NK-92 (cell line): Measurements from ENCODE around the gene BHLHE40.

ENCODE experiments used
- DNase-seq: peaks from one replicate; lab custom pipeline; 2025; ENCODE audit not compliant: unreplicated experiment; lab: John Stamatoyannopoulos, UW

BHLHE40 gene

DNA sequence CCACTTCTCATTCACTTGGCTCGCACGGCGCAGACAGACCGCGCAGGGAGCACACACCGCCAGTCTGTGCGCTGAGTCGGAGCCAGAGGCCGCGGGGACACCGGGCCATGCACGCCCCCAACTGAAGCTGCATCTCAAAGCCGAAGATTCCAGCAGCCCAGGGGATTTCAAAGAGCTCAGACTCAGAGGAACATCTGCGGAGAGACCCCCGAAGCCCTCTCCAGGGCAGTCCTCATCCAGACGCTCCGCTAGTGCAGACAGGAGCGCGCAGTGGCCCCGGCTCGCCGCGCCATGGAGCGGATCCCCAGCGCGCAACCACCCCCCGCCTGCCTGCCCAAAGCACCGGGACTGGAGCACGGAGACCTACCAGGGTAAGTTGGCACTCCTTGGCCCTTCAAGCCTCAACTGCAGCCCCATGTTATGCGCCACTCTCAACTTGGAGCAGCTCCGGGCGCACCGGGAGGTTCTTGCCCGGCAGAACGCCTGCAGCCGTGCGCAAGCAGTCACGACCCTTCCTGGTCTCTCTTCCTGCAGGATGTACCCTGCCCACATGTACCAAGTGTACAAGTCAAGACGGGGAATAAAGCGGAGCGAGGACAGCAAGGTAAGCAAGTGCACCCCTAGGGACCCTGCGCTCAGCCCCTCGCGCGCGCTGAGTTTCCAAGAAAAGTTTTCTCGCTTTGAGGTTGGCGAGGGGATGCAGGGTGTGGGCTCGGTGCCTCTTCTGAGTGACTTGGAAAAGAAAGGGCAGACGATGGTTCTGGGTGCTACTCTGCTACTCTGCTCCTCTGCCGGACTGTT lies at the start of gene BHLHE40:
TSS of gene BHLHE40 (plus strand) at position 10 of the 801 bp plus-strand sequence. CDS start at position 292, 282 bp downstream.
- DNase-seq, result no peak

DNA sequence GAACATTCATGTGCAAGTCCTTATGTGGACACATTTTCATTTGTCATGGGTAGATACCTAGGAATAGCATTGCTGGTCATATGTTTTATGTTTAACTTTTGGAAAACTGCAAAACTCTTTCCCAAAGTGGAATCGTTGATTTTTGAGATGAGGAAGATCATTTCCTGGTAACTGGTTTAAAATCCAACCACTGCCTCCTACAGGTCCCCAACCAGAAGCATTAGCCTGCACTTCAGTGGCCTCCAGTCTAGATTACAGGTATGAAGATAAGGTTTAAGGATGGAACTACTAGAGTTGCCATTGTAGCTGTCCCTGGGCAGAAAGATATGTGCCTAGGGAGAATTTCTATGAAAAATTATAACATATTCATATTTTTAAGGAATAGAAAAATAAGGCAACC lies 48.7 kb upstream of the BHLHE40 start:
- no peak for DNase-seq

DNA sequence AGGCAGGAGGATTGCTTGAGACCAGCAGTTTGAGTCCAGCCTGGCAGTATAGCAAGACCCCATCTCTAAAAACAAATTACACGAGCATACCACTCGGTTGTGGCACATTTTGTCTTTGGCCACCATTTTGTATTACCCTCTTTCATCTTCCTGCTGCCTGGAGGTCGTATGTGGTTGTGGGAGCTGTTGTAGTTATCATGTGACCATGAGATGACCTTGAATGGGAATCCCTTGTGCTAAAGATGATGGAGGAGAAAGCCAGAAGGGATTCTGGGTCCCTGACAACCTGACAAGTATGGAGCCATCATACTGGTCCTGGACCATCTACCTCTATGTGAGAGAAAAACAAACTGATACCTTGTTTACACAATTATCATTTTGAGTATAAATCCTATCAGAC lies 45.2 kb upstream of the BHLHE40 start:
- DNase-seq, result no peak

DNA sequence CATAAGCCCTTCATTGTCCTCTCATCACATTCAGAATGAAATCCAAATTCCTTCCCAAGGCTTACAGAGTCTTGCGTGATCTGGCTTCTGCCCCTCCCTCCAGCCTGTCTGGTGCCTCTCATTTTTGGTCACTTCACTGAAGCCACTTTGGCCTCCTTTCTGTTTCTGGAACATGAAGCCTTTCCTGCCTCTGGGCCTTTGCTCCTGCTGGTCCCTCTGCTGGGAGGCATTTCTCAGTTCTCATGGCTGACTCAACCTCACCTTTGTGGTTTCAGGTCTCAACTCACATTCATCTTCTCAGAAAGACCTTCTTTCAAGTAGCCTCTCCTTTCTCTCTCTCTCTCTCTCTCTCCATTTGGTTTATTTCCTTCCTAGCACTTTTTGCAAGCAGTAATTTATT lies 43.9 kb upstream of the BHLHE40 start:
- DNase-seq, result no peak

GRCh38 chr3:4936982-4937614 lies 42.1 kb upstream of the BHLHE40 start:
- no peak for DNase-seq

DNA sequence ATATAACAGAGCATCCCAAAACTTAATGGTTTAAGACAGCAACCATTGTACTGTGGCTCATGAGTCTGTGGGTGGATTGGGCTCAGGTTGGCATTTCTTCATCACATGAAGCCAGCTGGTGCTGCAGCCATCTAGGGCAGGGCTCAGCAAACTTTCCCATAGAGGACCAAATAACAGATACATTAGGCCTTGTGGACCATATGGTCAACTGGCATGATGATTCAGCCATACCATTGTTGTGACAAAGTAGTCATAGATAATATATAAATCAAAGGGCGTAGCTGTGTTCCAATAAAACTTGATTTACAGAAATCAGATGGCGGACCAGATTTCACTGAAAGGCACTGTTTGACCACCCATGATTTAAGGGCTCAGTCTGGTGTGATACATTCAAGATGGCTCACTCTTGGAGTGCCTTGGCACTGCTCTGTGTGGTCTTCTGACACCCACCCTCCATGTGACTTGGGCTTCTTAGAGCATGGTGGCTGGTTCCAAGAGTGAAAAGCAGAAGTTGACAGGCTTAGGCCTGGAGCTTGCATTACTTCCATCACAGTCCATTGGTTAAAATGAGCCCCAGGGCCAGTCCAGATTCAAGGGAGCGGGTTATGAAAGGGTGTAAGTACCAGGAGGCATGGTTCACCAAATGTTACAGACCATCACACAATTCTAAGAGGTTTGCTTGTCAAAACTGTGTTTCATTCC lies 40.8 kb upstream of the BHLHE40 start:
- no peak for DNase-seq

- DNase-seq, result no peak
Measured at GRCh38 chr3:4939276-4939675, 40.0 kb upstream of the BHLHE40 start.

DNA sequence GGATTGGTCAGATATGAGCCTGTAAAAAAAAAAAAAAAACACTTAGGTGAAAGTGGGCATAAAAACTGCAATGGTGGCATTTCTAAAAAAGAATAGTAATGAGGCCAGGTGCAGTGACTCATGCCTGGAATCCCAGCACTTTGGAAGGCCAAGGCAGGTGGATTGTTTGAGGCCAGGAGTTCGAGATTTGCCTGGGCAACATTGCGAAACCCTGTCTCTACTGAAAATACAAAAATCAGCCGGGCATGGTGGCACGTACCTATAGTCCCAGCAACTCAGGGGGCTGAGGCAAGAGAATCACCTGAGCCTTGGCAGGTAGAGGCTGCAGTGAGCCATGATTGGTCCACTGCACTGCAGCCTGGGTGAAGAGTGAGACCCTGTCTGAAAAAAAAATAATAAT lies 38.3 kb upstream of the BHLHE40 start:
- no peak for DNase-seq

DNA sequence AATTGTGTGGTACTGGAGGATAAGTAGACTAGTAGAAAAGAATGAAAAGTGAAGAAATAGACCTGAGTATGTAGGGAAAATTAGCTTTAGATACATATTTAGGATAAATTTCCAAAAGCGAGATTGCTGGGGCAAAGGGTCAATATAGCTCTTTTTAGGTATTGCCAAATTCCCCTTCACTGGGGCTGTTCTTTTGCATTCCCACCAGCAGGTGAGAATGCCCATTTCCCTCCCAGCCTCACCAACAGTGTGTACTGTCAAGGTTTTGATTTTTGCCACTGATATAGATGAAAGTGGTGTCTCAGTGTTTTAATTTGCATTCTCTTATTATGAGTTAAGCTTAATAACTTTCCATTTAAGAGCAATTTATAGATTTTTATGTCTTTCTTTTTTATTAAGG lies 35.7 kb upstream of the BHLHE40 start:
- no peak for DNase-seq

DNA sequence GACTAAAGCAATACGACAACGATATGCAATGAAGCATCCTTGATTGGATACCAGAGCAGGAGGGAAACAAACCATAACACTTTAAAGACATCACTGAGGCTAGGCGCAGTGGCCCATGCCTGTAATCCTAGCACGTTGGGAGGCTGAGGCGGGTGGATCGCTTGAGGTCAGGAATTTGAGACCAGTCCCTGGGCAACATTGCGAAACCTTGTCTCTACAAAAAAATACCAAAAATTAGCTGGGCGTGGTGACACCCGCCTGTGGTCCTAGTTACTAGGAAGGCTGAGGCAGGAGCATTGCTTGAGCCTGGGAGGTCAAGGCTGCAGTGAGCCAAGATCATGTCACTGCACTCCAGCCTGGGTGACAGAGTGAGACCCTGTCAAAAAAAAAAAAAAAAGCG lies 33.9 kb upstream of the BHLHE40 start:
- DNase-seq, result no peak

DNA sequence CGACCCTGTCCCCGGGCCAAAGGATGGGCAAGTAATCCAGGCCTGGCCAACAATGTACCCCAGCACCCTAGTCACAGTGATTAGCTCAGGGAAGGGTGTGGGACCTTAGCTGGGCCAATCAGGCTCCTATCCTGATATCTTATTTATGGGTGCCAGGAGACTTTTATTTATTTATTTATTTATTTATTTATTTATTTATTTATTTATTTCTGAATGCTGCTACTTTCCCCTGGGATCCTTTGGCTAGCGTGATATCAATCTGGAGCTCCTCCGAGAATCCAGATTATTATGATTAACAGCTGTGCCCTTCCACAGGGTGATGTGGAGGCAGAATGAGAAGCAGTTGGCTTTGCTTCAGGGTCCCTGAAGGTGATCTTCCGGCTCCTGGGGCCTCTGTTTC lies 32.2 kb upstream of the BHLHE40 start:
- no peak for DNase-seq

- no peak for DNase-seq
Measured at GRCh38 chr3:4948395-4948794, 30.8 kb upstream of the BHLHE40 start.

DNA sequence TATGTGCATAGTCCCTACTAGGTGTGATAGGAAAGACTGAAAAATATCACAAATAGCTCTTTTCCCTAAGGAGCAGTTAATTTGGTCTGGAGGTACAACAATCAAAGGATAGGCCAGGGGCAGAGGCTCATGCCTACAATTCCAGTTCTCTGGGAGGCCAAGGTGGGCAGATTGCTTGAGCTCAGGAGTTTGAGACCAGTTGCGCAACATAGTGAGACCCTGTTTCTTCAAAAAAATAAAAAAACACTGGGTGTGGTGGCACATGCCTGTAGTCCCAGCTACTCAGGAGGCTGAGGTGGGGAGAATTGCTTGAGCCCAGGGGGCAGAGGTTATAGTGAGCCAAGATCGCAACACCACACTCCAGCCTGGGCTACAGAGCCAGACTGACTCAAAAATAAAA lies 30.2 kb upstream of the BHLHE40 start:
- DNase-seq, result no peak

DNA sequence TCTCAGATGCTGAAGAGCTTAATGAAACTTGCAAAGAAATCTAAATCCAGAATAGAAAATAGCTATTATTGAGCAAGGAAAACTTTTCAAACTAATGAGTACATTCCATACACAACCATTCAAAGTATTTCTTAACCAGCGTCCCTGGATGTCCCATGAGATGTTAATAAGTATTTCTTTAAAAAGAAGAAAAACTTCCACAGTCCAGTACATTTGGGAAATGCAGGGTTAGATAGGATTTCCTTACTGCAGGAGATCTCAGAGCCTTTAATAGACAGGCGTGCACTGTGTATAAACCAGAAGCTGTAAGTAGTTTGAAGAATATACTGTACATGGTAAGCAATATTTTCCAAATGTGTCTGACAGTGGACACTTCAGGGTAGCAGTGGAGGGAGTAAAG lies 29.6 kb upstream of the BHLHE40 start:
- DNase-seq, result no peak

DNA sequence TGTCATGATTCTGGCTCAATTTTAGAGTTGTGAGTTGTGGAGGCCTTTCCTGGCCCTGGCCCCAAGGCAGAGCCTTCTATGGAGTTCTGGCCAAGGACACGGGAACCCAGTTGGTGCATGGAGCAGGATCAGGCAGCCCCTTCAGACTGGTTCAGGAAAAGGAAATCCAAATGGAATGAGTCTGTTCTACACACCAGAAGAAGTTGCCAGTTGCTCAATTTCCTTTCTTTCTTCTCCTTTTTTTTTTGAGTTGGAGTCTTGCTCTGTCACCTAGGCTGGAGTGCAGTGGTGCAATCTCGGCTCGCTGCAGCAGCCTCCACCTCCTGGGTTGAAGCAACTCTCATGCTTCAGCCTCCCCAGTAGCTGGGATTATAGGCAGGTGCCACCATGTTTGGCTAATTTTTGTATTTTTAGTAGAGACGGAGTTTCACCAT lies 28.9 kb upstream of the BHLHE40 start:
- DNase-seq, result no peak

DNA sequence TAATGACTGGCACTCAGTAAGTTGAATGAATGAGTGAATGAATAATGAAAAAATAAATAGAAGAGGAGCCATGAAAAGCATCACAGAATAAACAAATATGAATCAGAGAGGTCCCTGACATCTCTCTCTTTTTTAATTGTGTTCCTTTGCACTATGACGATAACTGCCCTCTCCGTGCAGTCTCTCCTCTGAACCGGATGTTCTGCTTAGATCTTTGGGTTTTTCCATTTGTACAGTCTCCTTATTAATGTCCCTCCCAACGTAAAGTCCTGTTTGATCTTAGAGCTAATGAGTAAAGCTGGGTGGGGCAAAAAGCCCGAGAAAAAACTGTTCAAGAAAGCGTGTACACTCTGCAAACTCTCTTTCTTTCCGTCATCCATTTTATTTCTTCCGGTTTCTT lies 28.3 kb upstream of the BHLHE40 start:
- DNase-seq, result no peak

DNA sequence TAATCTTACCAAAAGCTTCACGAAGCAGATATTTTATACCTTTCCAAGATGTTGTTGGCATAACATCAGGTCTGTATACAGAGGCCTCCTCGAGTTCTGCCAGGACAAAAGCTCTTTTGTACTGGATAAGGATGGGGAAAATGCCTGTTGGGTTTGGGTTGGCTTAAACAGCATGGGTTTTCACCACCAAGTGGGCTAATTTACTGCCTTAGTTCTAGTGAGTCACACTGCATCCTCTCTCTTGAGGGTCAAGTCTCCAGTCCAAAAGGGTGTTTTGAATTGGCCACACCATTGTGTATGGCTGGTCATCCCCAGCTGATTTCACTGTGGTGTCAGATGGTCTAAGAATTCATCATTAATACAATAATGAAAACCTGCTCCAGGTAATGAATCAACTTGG lies 26.1 kb upstream of the BHLHE40 start:
- no peak for DNase-seq

GRCh38 chr3:4954256-4955000 lies 24.8 kb upstream of the BHLHE40 start:
- no peak for DNase-seq

GRCh38 chr3:4956099-4956498 lies 23.1 kb upstream of the BHLHE40 start:
- no peak for DNase-seq

- DNase-seq, result no peak
Measured at GRCh38 chr3:4956738-4957137, 22.5 kb upstream of the BHLHE40 start.

- no peak for DNase-seq
Measured at GRCh38 chr3:4957978-4958377, 21.3 kb upstream of the BHLHE40 start.
